GM12878 (cell line): ENCODE results near the gene APCDD1L. TPM values are rescaled to one million over a fixed set of nuclear protein-coding genes. Genes with fewer than 3 reads are reported as not detected.

Experiments used
- ATAC-seq: fragments of 200-7000 bp; cut with Tn5 transposase; 3 replicates; pipeline ENCODE4 v1.9.1; 2020; ENCODE audit warnings: mild to moderate bottlenecking, moderate library complexity
- BruUV-seq: library from RNA; stranded (reverse); fragments of 400-500 nt; replicated peaks from 2 replicates; lab custom pipeline; 2021; lab: Mats Ljungman, UMichigan
- CTCF ChIA-PET: fragments of 300-600 bp; sonication (Branson Sonifier 250); formaldehyde crosslinking; extraction: SDS; loops from one replicate; lab custom pipeline; 2021; ENCODE audit warnings: inconsistent platforms; lab: Yijun Ruan, JAX
- POLR2A ChIA-PET: fragments of 350-600 bp; formaldehyde crosslinking; extraction: SDS; loops from one replicate; lab custom pipeline; 2021; ENCODE audit warnings: inconsistent platforms; lab: Charles Lee
- RAD21 ChIA-PET: fragments of 300-600 bp; sonication (Branson Sonifier 250); formaldehyde crosslinking; loops from one replicate; lab custom pipeline; 2023; ENCODE audit warnings: antibody characterized with exemption; ENCODE audit not compliant: unreplicated experiment; lab: Charles Lee
- SMC1A ChIA-PET: fragments of 300-600 bp; sonication (Branson Sonifier 250); formaldehyde crosslinking; loops from one replicate; lab custom pipeline; 2023; ENCODE audit not compliant: unreplicated experiment, uncharacterized antibody; lab: Charles Lee
- DNase-seq: peaks from one replicate; pipeline ENCODE4 v3.0.0-alpha.2; 2011; ENCODE audit warnings: low read depth, low spot score
- FAIRE-seq: peaks from 3 replicates; lab custom pipeline; 2011; peaks lifted over from hg19 to GRCh38; lab: Jason Lieb, UNC
- H2AFZ ChIP-seq: 2 replicates; pipeline ENCODE4 v1.6.0; 2011; ENCODE audit warnings: low read depth, low read length, control low read depth; ENCODE audit not compliant: control insufficient read depth
- H3K27ac ChIP-seq: 2 replicates; pipeline ENCODE4 v1.5.1; 2011; ENCODE audit warnings: control low read depth; ENCODE audit not compliant: control insufficient read depth, insufficient read depth
- H3K27me3 ChIP-seq, 2 experiments: replicated peaks in 1 of 2; 2 replicates each; pipeline versions ENCODE4 v1.6.0 to v1.6.1; 2011; ENCODE audit warnings: low read length in 1 of 2; ENCODE audit not compliant: control insufficient read depth in 2 of 2, insufficient read depth in 2 of 2
- H3K36me3 ChIP-seq, 2 experiments: 2 replicates each; pipeline ENCODE4 v1.5.1; 2011; ENCODE audit warnings: low read length in 1 of 2; ENCODE audit not compliant: control insufficient read depth in 2 of 2, insufficient read depth in 2 of 2
- H3K4me1 ChIP-seq: 2 replicates; pipeline ENCODE4 v1.6.1; 2011; ENCODE audit warnings: mild to moderate bottlenecking, low read length, moderate library complexity, mixed read lengths; ENCODE audit not compliant: control insufficient read depth, insufficient read depth
- H3K4me2 ChIP-seq: 2 replicates; pipeline ENCODE4 v1.6.0; 2011; ENCODE audit warnings: control low read depth; ENCODE audit not compliant: control insufficient read depth, insufficient read depth
- H3K4me3 ChIP-seq: fragments of 200-600 bp; sonication (generic); 2 replicates; pipeline ENCODE4 v1.5.1; 2016
- H3K79me2 ChIP-seq: 2 replicates; pipeline ENCODE4 v1.6.0; 2011; ENCODE audit warnings: low read length; ENCODE audit not compliant: control insufficient read depth, insufficient read depth
- H3K9ac ChIP-seq: 2 replicates; pipeline ENCODE4 v1.8.0; 2011; ENCODE audit warnings: low read length, control low read depth, mixed read lengths; ENCODE audit not compliant: control insufficient read depth, insufficient read depth
- H3K9me3 ChIP-seq: replicated peaks from 3 replicates; pipeline ENCODE4 v1.5.1; 2011; ENCODE audit warnings: mild to moderate bottlenecking, low read length; ENCODE audit not compliant: control insufficient read depth, insufficient read depth
- H4K20me1 ChIP-seq: 2 replicates; pipeline ENCODE4 v1.6.0; 2011; ENCODE audit not compliant: control insufficient read depth, insufficient read depth
- BMI1 ChIP-seq: fragments of 450-650 bp; IDR thresholded peaks from 2 replicates; pipeline ENCODE4 v1.6.1; 2016; ENCODE audit warnings: mild to moderate bottlenecking, moderate library complexity, borderline replicate concordance
- CEBPB ChIP-seq, 2 experiments: fragments of 150-350 bp in 1 of 2; IDR thresholded peaks; 2 replicates each; pipeline ENCODE4 v1.6.1; 2012 to 2014; ENCODE audit warnings: low read depth in 2 of 2, low read length in 2 of 2, borderline replicate concordance in 1 of 2, inconsistent platforms in 1 of 2
- CEBPZ ChIP-seq: fragments of 150-350 bp; IDR thresholded peaks from 2 replicates; pipeline ENCODE4 v1.6.1; 2016; ENCODE audit warnings: low read depth, low read length
- EED ChIP-seq: sonication (generic); IDR thresholded peaks from 2 replicates; pipeline ENCODE4 v1.6.1; 2016; ENCODE audit warnings: antibody characterized with exemption, low read depth
- JUND ChIP-seq: IDR thresholded peaks from 2 replicates; pipeline ENCODE4 v1.6.1; 2012; ENCODE audit warnings: low read depth, mild to moderate bottlenecking, low read length, improper control_type of control experiment, moderate library complexity
- KAT2A ChIP-seq: conservative IDR thresholded peaks from 2 replicates; pipeline ENCODE4 v1.6.1; 2011; ENCODE audit warnings: low read depth, low read length; ENCODE audit not compliant: control insufficient read depth
- KDM1A ChIP-seq: fragments of 200-600 bp; sonication (generic); IDR thresholded peaks from 2 replicates; pipeline ENCODE4 v1.6.1; 2016; ENCODE audit warnings: borderline replicate concordance
- NBN ChIP-seq: fragments of 450-650 bp; IDR thresholded peaks from 2 replicates; pipeline ENCODE4 v1.6.1; 2016
- NRF1 ChIP-seq: conservative IDR thresholded peaks from 2 replicates; pipeline ENCODE4 v1.6.1; 2011; ENCODE audit warnings: mild to moderate bottlenecking, low read depth, low read length, improper control_type of control experiment
- PKNOX1 ChIP-seq: fragments of 450-650 bp; IDR thresholded peaks from 2 replicates; pipeline ENCODE4 v1.6.1; 2016; ENCODE audit warnings: mild to moderate bottlenecking
- RB1 ChIP-seq: fragments of 450-650 bp; formaldehyde crosslinking; IDR thresholded peaks from 2 replicates; pipeline ENCODE4 v1.6.1; 2017; ENCODE audit warnings: mild to moderate bottlenecking, borderline replicate concordance
- RFX5 ChIP-seq: IDR thresholded peaks from 2 replicates; pipeline ENCODE4 v1.6.1; 2011; ENCODE audit warnings: low read depth, low read length, improper control_type of control experiment
- SP1 ChIP-seq: IDR thresholded peaks from one replicate; pipeline ENCODE4 v1.6.1; 2011; ENCODE audit warnings: low read depth, low read length
- SUZ12 ChIP-seq: fragments of 200-600 bp; sonication (generic); IDR thresholded peaks from one replicate; pipeline ENCODE4 v1.6.1; 2018; ENCODE audit warnings: antibody characterized with exemption, mild to moderate bottlenecking; ENCODE audit not compliant: unreplicated experiment
- TCF3 ChIP-seq: IDR thresholded peaks from 2 replicates; pipeline ENCODE4 v1.6.1; 2012; ENCODE audit warnings: low read depth, mild to moderate bottlenecking, low read length, borderline replicate concordance; ENCODE audit not compliant: insufficient read depth
- ZNF24 ChIP-seq: fragments of 450-650 bp; IDR thresholded peaks from 2 replicates; pipeline ENCODE4 v1.6.1; 2017; ENCODE audit warnings: antibody characterized with exemption, mild to moderate bottlenecking
- ZNF274 ChIP-seq: IDR thresholded peaks from one replicate; pipeline ENCODE4 v1.8.0; 2011; ENCODE audit not compliant: insufficient read length, insufficient read depth
- WGBS: methylation state at CpG from one replicate; pipeline ENCODE4 v1.1.6; 2016; ENCODE audit warnings: low lambda C conversion rate; ENCODE audit not compliant: insufficient replicate concordance, insufficient coverage; ENCODE audit errors: missing lambda C conversion rate; 5-methylcytosine and 5-hydroxymethylcytosine counted together
- in situ Hi-C: fragments of 300-500 bp; cut with MboI; formaldehyde crosslinking; loops from 9 replicates; pipeline ENCODE4 v1.14.3; 2018; ENCODE audit warnings: mixed read lengths
- intact Hi-C: fragments of 100-400 bp; cut with micrococcal nuclease; formaldehyde crosslinking; loops from one replicate; pipeline ENCODE4 v1.14.2; 2022; ENCODE audit not compliant: unreplicated experiment
- polyA plus RNA-seq, 11 experiments: library from polyadenylated mRNA; depleted of rRNA in 4 of 11; unstranded in 6 of 11; stranded (reverse) in 5 of 11; fragments of >200 nt; fragmentation: Nextera tagmentation in 4 of 11; fragmentation: Illumina TruSeq in 1 of 11; extraction: Ambion mirVana in 4 of 11; extraction: Trizol in 1 of 11; gene quantifications; 1 replicate in 1 of 11; 2 replicates in 10 of 11; pipeline versions ENCODE4 v1.2.1 to v1.2.3, GENCODE V29; 2011 to 2016; ENCODE audit warnings: inconsistent platforms in 2 of 11, missing spikeins in 2 of 11, low read depth in 1 of 11
- total RNA-seq, 4 experiments: library from RNA; depleted of rRNA in 3 of 4; stranded (reverse); fragments of >200 nt in 3 of 4; fragmentation: Illumina TruSeq in 1 of 4; extraction: Trizol in 1 of 4; gene quantifications; 2 replicates each; pipeline versions ENCODE4 v1.2.1 to v1.2.3, GENCODE V29; 2013 to 2021

Gene APCDD1L
- total and polyA plus RNA-seq, 10 of the 15 experiments (the other 5 are each of a cell fraction or from before 2014, with no cell fraction given) = 0.14 to 0.50 TPM; not detected in 8

GRCh38 chr20:58523072-58523970, 8.1 kb upstream of the APCDD1L start:
- no TSS peak for BruUV-seq
- no peak overlapping the region for H3K9ac ChIP-seq
- H3K36me3 ChIP-seq = no peaks in the 10 kb centered on the region
- no peak overlapping the region for H2AFZ ChIP-seq
- no peak for FAIRE-seq
- no peak overlapping the region for H3K4me2 ChIP-seq
- H3K4me3 ChIP-seq = no peak overlapping the region
- TF ChIP-seq ZNF274 (no peak), SUZ12 (no peak), CEBPB (IDR thresholded peaks at IDR 0.05; ENCODE audit: borderline replicate concordance in 1 of 2, low read depth in 2 of 2, low read length in 2 of 2) (no peak), RFX5 (no peak), RB1 (no peak), NRF1 (no peak), ZNF24 (no peak), JUND (no peak), BMI1 (no peak), CEBPZ (no peak), PKNOX1 (no peak), KAT2A (no peak), KDM1A (no peak), EED (no peak), NBN (no peak), SP1 (no peak), TCF3 (no peak)
- intact Hi-C loops (no loop called here), in situ Hi-C loops (no loop called here)
- 56% methylated on average over 18 of the region's 19 CpGs for WGBS
- CTCF ChIA-PET = no interaction called here
- no peak overlapping the region for H3K27ac ChIP-seq
- RAD21 ChIA-PET = interaction anchor here (0.7 kb wide), 1 partner anchor 288 kb away, joined by 3 read pairs; no protein-coding TSS in a partner anchor
- H3K4me1 ChIP-seq = no peaks in the 10 kb centered on the region
- H4K20me1 ChIP-seq = no peaks in the 10 kb centered on the region
- H3K27me3 ChIP-seq = no peaks in the 10 kb centered on the region
- SMC1A ChIA-PET = no interaction called here
- H3K79me2 ChIP-seq = no peaks in the 10 kb centered on the region
- POLR2A ChIA-PET = no interaction called here
- no peak for ATAC-seq
- no peak for DNase-seq
- H3K9me3 ChIP-seq = peaks cover 2% of the 10 kb centered on the region
